K562 (cell line): ENCODE measurements around the gene EML2. TPM values are rescaled to one million over a fixed set of nuclear protein-coding genes. Genes with fewer than 3 reads are reported as not detected.

Source experiments
- AFF4 ChIP-seq: sonication (generic); formaldehyde crosslinking; IDR thresholded peaks from 2 replicates; pipeline ENCODE4 v1.8.0; 2023; ENCODE audit warnings: mild to moderate bottlenecking, missing genetic modification reagents
- HMG20A ChIP-seq: fragments of 450-650 bp; formaldehyde crosslinking; conservative IDR thresholded peaks from 2 replicates; pipeline ENCODE4 v1.4.0; 2020; ENCODE audit warnings: mild to moderate bottlenecking, mixed read lengths
- LCOR ChIP-seq: sonication (generic); formaldehyde crosslinking; IDR thresholded peaks from 2 replicates; pipeline ENCODE4 v1.8.0; 2022; ENCODE audit warnings: mild to moderate bottlenecking, missing genetic modification reagents
- MNT ChIP-seq, 2 experiments: fragments of 450-650 bp; conservative IDR thresholded peaks; 2 replicates each; pipeline ENCODE4 v1.6.1; 2017; ENCODE audit warnings: mild to moderate bottlenecking in 2 of 2, moderate library complexity in 2 of 2
- MYC ChIP-seq, 2 experiments: fragments of 250-450 bp in 1 of 2; sonication (Bioruptor Pico) in 1 of 2; IDR thresholded peaks; 2 replicates each; pipeline versions ENCODE4 v1.5.1 to v1.6.1; 2012 to 2021; ENCODE audit warnings: low read depth in 2 of 2, borderline replicate concordance in 1 of 2, improper control_type of control experiment in 1 of 2, low read length in 1 of 2, mild to moderate bottlenecking in 1 of 2, moderate library complexity in 1 of 2
- PKNOX1 ChIP-seq: fragments of 450-650 bp; IDR thresholded peaks from 2 replicates; pipeline ENCODE4 v1.6.1; 2016
- POLR2AphosphoS5 ChIP-seq: IDR thresholded peaks from 2 replicates; pipeline ENCODE4 v1.6.1; 2011; ENCODE audit warnings: mild to moderate bottlenecking, low read depth, low read length, moderate library complexity; ENCODE audit not compliant: control insufficient read depth, insufficient read depth
- ZBTB2 ChIP-seq: fragments of 450-650 bp; IDR thresholded peaks from 2 replicates; pipeline ENCODE4 v1.6.1; 2016; ENCODE audit warnings: antibody characterized with exemption
- ZNF232 ChIP-seq: sonication (generic); formaldehyde crosslinking; IDR thresholded peaks from 2 replicates; pipeline ENCODE4 v1.8.0; 2022; ENCODE audit warnings: mild to moderate bottlenecking, missing genetic modification reagents
- ZNF511 ChIP-seq: sonication (generic); formaldehyde crosslinking; IDR thresholded peaks from 2 replicates; pipeline ENCODE4 v1.8.0; 2022; ENCODE audit warnings: mild to moderate bottlenecking, missing genetic modification reagents
- ZNF644 ChIP-seq: fragments of 200-800 bp; sonication (Bioruptor generic); IDR thresholded peaks from 2 replicates; pipeline ENCODE4 v1.6.1; 2016; ENCODE audit warnings: low read depth, missing genetic modification characterization, missing compliant biosample characterization
- polyA plus RNA-seq, 8 experiments: library from polyadenylated mRNA; depleted of rRNA in 4 of 8; stranded (reverse) in 5 of 8; unstranded in 3 of 8; fragments of >200 nt; fragmentation: Nextera tagmentation in 2 of 8; fragmentation: Illumina TruSeq in 1 of 8; extraction: Ambion mirVana in 2 of 8; extraction: Trizol in 1 of 8; gene quantifications; 2 replicates each; pipeline versions ENCODE4 v1.2.1 to v1.2.3, GENCODE V29; 2011 to 2014; ENCODE audit warnings: inconsistent platforms in 1 of 8, missing spikeins in 1 of 8
- total RNA-seq, 7 experiments: library from RNA; depleted of rRNA in 6 of 7; stranded (reverse); fragments of >200 nt in 6 of 7; fragmentation: Illumina TruSeq in 2 of 7; extraction: Trizol in 2 of 7; gene quantifications; 2 replicates each; pipeline versions ENCODE4 v1.2.1 to v1.2.3, GENCODE V29; 2011 to 2021; ENCODE audit warnings: low replicate concordance in 1 of 7

EML2 gene
- total and polyA plus RNA-seq, 9 of the 15 experiments (the other 6 are each of a cell fraction or from before 2014, with no cell fraction given): 2.6 to 69.6 (median 24.8) TPM

GRCh38 chr19:45641274-45642105, 2.3 kb upstream of the EML2 start (continued):
- TF ChIP-seq ZNF232 (CRISPR knock-in tag) (peak; percentile 73; the same call in 1 of the 2 replicates), LCOR (CRISPR knock-in tag) (peak; percentile 94), PKNOX1 (0 out of 2 replicates have a peak, but pooled peaks have one; percentile 33), MYC (IDR thresholded peaks at IDR 0.05; ENCODE audit: low read depth, low read length) (peak; percentile 46; the same call in 1 of the 2 replicates), MYC (CRISPR knock-in tag; IDR thresholded peaks at IDR 0.05; ENCODE audit: borderline replicate concordance, low read depth) (peak; percentile 73), POLR2AphosphoS5 (peak; percentile 50; the same call in 1 of the 2 replicates), ZNF511 (CRISPR knock-in tag) (peak; percentile 72), AFF4 (CRISPR knock-in tag) (0 out of 2 replicates have a peak, but pooled peaks have one; percentile 41), ZNF644 (0 out of 2 replicates have a peak, but pooled peaks have one; percentile 4), ZBTB2 (peak; percentile 42; the same call in 1 of the 2 replicates), MNT (conservative IDR thresholded peaks at IDR 0.05) (0 out of 4 replicates have a peak, but pooled peaks of 1 of the 2 experiments have one; percentile 26), HMG20A (no peak)
